AG04450 (cell line): ENCODE measurements around the gene OR2W3. TPM values are rescaled to one million over a fixed set of nuclear protein-coding genes. Genes with fewer than 3 reads are reported as not detected.

Source experiments
- CTCF ChIA-PET: fragments of 300-600, 350-600 bp; formaldehyde crosslinking; extraction: SDS; loops from one replicate; lab custom pipeline; 2022; ENCODE audit warnings: antibody characterized with exemption, inconsistent platforms; lab: Charles Lee
- POLR2A ChIA-PET: fragments of 350-600 bp; formaldehyde crosslinking; extraction: SDS; loops from one replicate; lab custom pipeline; 2021; ENCODE audit warnings: antibody characterized with exemption, inconsistent platforms; lab: Yijun Ruan, JAX
- DNase-seq: peaks from one replicate; pipeline ENCODE4 v3.0.0-alpha.2; 2011; ENCODE audit warnings: low read depth, low spot score
- H3K27ac ChIP-seq: one replicate; pipeline ENCODE4 v1.5.1; 2012; ENCODE audit warnings: low read depth, low read length, control low read depth
- H3K27me3 ChIP-seq: one replicate; pipeline ENCODE4 v1.6.0; 2012; ENCODE audit warnings: low read length; ENCODE audit not compliant: control insufficient read depth, insufficient read depth
- H3K4me3 ChIP-seq: 2 replicates; pipeline ENCODE4 v1.5.1; 2011; ENCODE audit warnings: mild to moderate bottlenecking, low read depth, low read length, control low read depth
- H3K9me3 ChIP-seq: 2 replicates; pipeline ENCODE4 v1.5.1; 2012; ENCODE audit warnings: low read length; ENCODE audit not compliant: control insufficient read depth, insufficient read depth
- polyA plus RNA-seq: library from polyadenylated mRNA; depleted of rRNA; stranded (reverse); fragments of >200 nt; gene quantifications from 2 replicates; pipeline ENCODE4 v1.2.3, GENCODE V29; 2011
- TF ChIP-seq, protein P1 (sequence below): IDR thresholded peaks from 2 replicates; pipeline ENCODE4 v1.5.1; 2011; ENCODE audit warnings: low read depth, low read length, control low read depth, inconsistent platforms

Gene OR2W3
- polyA plus RNA-seq, 1 experiment = not detected

DNA sequence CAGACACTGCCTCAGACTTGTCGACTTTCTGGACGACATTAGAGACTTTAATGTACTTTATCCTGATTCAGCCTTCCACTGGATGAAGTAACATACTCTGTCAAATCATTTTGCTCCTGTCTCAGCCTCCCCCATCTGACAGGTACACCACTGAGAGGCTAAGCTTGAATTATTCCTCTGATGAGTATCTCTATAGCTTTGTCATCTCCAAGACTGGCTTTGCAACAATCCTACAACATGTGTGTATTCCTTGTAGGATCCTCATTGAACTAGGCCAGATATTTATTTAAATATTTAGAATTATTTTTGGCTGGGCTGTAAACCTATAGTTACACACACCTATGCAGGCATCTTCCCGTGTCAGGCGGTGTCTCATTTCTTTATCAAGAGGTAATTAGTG lies 39.5 kb upstream of the OR2W3 start:
- Histone ChIP-seq H3K4me3 (no peak overlapping the region), H3K27ac (no peak overlapping the region), H3K27me3 (no peaks in the 10 kb centered on the region), H3K9me3 (peaks cover 41% of the 10 kb centered on the region)
- DNase-seq = no peak
- TF ChIP-seq, protein P1, sequence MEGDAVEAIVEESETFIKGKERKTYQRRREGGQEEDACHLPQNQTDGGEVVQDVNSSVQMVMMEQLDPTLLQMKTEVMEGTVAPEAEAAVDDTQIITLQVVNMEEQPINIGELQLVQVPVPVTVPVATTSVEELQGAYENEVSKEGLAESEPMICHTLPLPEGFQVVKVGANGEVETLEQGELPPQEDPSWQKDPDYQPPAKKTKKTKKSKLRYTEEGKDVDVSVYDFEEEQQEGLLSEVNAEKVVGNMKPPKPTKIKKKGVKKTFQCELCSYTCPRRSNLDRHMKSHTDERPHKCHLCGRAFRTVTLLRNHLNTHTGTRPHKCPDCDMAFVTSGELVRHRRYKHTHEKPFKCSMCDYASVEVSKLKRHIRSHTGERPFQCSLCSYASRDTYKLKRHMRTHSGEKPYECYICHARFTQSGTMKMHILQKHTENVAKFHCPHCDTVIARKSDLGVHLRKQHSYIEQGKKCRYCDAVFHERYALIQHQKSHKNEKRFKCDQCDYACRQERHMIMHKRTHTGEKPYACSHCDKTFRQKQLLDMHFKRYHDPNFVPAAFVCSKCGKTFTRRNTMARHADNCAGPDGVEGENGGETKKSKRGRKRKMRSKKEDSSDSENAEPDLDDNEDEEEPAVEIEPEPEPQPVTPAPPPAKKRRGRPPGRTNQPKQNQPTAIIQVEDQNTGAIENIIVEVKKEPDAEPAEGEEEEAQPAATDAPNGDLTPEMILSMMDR = no peak
- CTCF ChIA-PET = no interaction called here
- POLR2A ChIA-PET = no interaction called here

DNA sequence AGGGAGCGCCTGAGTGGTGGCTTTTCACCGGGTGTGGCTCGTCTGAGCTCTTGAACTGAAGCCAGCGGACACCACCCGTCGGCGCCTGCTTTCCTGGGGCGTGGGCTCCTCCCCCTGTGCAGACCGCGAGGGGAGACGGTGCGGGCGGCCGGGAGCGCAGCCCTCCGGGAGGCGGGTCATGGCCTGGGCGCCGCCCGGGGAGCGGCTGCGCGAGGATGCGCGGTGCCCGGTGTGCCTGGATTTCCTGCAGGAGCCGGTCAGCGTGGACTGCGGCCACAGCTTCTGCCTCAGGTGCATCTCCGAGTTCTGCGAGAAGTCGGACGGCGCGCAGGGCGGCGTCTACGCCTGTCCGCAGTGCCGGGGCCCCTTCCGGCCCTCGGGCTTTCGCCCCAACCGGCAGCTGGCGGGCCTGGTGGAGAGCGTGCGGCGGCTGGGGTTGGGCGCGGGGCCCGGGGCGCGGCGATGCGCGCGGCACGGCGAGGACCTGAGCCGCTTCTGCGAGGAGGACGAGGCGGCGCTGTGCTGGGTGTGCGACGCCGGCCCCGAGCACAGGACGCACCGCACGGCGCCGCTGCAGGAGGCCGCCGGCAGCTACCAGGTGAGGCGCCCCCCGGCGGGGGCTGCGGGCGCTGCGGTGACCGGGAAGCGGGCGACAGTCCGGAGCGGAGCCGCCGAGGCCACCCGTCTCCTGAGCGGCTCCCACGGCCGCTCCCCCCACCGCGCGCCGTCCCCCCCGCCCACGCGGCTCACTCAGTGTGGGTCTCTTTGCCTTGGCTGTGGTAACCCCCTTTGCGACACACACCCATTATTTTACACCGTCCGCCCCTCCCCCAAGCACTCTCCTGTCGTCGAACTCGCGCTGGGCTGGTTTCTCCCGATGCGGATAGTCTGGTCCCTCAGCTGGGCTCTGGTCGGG lies 38.1 kb upstream of the OR2W3 start, which contains the start of gene TRIM58:
TRIM58 (plus strand) TSS at position 119 of the 916 bp plus-strand sequence; CDS start at position 179, 60 bp downstream.
- no peak for DNase-seq
- CTCF ChIA-PET = no interaction called here
- Histone ChIP-seq H3K27ac (no peak within 1 kb of the TSS), H3K9me3 (peaks cover 37% of the 10 kb centered on the region), H3K27me3 (no peaks in the 10 kb centered on the region), H3K4me3 (no peak within 1 kb of the TSS)
- POLR2A ChIA-PET = no interaction called here
- TF ChIP-seq, protein P1 = no peak

DNA sequence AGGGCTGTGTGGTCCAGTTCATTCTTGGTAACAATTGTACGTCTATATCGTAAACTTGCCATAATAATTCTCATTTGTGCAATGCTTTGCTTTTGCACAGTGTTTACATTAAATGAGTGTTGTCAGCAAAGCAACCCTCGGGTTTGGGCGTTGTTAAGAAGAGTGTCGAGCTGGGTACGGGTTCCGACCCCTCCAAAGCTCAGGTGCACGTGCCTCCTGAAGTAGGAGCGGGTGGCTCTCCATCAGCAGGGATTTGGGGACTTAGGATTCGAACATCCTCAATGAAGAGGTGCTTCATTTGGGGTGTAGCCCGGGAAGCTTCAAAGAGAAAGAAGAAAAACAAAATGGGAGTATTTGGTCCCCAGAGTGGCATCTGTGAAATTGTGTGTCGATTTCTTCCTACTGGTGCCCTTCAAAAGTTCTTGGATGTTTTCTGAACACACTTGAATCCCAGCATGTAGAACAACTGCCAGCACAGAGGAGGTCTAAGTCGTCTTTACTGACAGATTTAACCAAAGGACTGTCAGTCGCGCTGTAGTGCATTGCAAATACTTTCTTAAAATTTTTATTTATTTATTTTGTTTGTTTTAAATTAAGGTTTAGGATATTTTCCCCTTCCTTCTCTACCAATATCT lies 37.3 kb upstream of the OR2W3 start:
- DNase-seq = no peak
- TF ChIP-seq, protein P1 = no peak
- peaks cover 38% of the 10 kb centered on the region for H3K9me3 ChIP-seq
- CTCF ChIA-PET = no interaction called here
- no peak overlapping the region for H3K27ac ChIP-seq
- H3K4me3 ChIP-seq = no peak overlapping the region
- no peaks in the 10 kb centered on the region for H3K27me3 ChIP-seq
- POLR2A ChIA-PET = no interaction called here

DNA sequence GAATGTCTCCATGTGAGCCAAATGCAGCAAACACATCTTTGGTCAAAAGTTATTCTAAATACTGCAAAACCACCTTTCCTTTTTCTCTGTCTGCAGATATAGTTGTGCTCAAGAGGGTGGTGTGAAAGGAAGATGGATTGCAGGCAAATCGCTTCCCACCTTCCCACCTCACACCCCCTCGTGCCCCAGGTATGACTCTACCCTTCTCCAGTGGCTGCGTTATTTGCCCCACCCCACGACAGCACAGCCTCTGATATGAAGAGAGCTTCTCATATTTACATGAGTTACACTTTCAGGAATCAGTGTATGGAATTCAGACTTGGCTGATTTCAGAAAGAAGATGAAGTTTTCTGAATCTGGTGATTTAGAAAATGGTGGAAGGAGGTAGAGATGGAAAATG lies 32.6 kb upstream of the OR2W3 start:
- ChIA-PET CTCF (no interaction called here), POLR2A (no interaction called here)
- Histone ChIP-seq H3K27ac (no peak overlapping the region), H3K4me3 (no peak overlapping the region), H3K9me3 (peaks cover 32% of the 10 kb centered on the region), H3K27me3 (no peaks in the 10 kb centered on the region)
- DNase-seq = no peak
- TF ChIP-seq, protein P1 = no peak

DNA sequence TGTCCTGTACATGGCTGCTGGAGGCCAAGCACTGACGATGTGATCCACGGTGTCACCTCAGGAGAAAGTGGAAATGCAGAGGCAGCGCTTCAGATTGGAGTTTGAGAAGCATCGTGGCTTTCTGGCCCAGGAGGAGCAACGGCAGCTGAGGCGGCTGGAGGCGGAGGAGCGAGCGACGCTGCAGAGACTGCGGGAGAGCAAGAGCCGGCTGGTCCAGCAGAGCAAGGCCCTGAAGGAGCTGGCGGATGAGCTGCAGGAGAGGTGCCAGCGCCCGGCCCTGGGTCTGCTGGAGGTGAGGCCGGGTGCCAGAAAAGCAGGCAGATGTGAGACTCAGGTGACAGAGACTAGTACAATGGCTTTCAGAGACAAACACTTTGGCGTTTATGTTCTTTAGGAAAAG lies 30.7 kb upstream of the OR2W3 start:
- H3K9me3 ChIP-seq = peaks cover 27% of the 10 kb centered on the region
- H3K27me3 ChIP-seq = no peaks in the 10 kb centered on the region
- no peak overlapping the region for H3K27ac ChIP-seq
- CTCF ChIA-PET = no interaction called here
- TF ChIP-seq, protein P1 = no peak
- POLR2A ChIA-PET = no interaction called here
- H3K4me3 ChIP-seq = no peak overlapping the region
- no peak for DNase-seq
